Calu3 (cell line): ENCODE results near the gene AMOTL1. TPM values are rescaled to one million over a fixed set of nuclear protein-coding genes. Genes with fewer than 3 reads are reported as not detected.

Experiments
- BruUV-seq: library from RNA; stranded (reverse); fragments of 400-500 nt; replicated peaks from 2 replicates; lab custom pipeline; 2021; lab: Mats Ljungman, UMichigan
- CTCF ChIA-PET: fragments of 300-600 bp; sonication (Branson Sonifier 250); formaldehyde crosslinking; loops from one replicate; lab custom pipeline; 2022; ENCODE audit warnings: antibody characterized with exemption; lab: Charles Lee
- DNase-seq: peaks from one replicate; pipeline ENCODE4 v3.0.0; 2022
- H3K27ac Mint-ChIP-seq: one replicate; pipeline ENCODE4 v1.8.0; 2022; ENCODE audit warnings: mixed read lengths; ENCODE audit not compliant: unreplicated experiment
- H3K27me3 Mint-ChIP-seq: one replicate; pipeline ENCODE4 v1.8.0; 2022; ENCODE audit warnings: mixed read lengths; ENCODE audit not compliant: unreplicated experiment
- H3K36me3 Mint-ChIP-seq: one replicate; pipeline ENCODE4 v1.8.0; 2022; ENCODE audit warnings: mild to moderate bottlenecking, moderate library complexity, mixed read lengths; ENCODE audit not compliant: insufficient read depth, unreplicated experiment
- H3K4me1 Mint-ChIP-seq: one replicate; pipeline ENCODE4 v1.8.0; 2022; ENCODE audit warnings: mild to moderate bottlenecking, low read depth, mixed read lengths; ENCODE audit not compliant: unreplicated experiment
- H3K4me3 Mint-ChIP-seq: one replicate; pipeline ENCODE4 v1.8.0; 2022; ENCODE audit warnings: mild to moderate bottlenecking, low read depth, moderate library complexity, mixed read lengths; ENCODE audit not compliant: unreplicated experiment
- H3K9me3 Mint-ChIP-seq: one replicate; pipeline ENCODE4 v1.8.0; 2022; ENCODE audit warnings: low read depth, mixed read lengths; ENCODE audit not compliant: unreplicated experiment
- CTCF ChIP-seq: fragments of 200-600 bp; IDR thresholded peaks from one replicate; pipeline ENCODE4 v1.8.0; 2022; ENCODE audit warnings: antibody characterized with exemption; ENCODE audit not compliant: unreplicated experiment
- intact Hi-C: fragments of 100-400 bp; cut with micrococcal nuclease; formaldehyde crosslinking; loops from one replicate; pipeline ENCODE4 v1.10.0; 2022; ENCODE audit not compliant: unreplicated experiment
- total RNA-seq: library from RNA; stranded (reverse); gene quantifications from 2 replicates; pipeline ENCODE4 v1.2.3, GENCODE V29; 2022

Gene AMOTL1
- total RNA-seq, 1 experiment from 2014 or later, result 24.2 TPM

GRCh38 chr11:94822080-94822479 is 53.9 kb downstream of the AMOTL1 start:
- CTCF ChIA-PET, result no interaction called here

DNA sequence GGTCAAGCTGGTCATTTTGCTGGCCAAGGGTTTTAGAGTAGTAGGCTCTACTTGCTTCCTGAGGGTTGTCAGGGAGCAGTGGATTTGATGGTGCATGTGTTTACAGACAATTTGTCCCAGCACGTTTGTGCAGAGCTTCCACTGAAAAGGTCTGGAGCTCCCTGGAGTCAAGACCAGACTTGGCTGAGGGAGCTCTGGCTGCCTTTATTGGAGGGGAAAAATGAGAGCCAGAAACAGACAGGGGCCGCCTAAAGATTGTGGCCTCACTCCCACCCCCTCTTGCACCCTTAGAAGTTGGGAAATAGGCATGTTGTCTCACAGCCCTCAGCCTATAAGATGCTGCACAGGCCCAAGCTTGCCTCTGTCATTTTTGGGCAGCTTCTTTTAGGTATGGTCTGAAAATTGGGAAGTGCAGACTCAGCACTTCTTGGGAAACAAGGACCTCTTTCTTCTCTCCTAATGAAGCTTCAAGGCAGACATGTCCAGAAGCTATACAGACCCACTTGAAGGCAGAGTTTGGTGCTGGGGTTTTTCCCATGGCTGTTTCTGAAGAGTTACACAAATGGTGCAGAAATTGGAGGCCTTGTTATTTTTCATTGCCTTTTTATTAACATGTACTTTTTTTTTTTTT is 55.1 kb downstream of the AMOTL1 start:
- TF ChIP-seq CTCF, result no peak
- BruUV-seq, result no TSS peak
- no peaks in the 10 kb centered on the region for H3K4me1 Mint-ChIP-seq
- CTCF ChIA-PET, result interaction anchor here (0.7 to 1.1 kb wide), 2 partner anchors 9 to 200 kb away, joined by 3 to 5 read pairs; no protein-coding TSS in a partner anchor
- no peak overlapping the region for H3K4me3 Mint-ChIP-seq
- no peaks in the 10 kb centered on the region for H3K9me3 Mint-ChIP-seq
- H3K27me3 Mint-ChIP-seq, result no peaks in the 10 kb centered on the region
- intact Hi-C loops, result no loop called here
- H3K36me3 Mint-ChIP-seq, result peaks cover 6% of the 10 kb centered on the region
- no peak for DNase-seq
- H3K27ac Mint-ChIP-seq, result no peak overlapping the region

More at GRCh38 chr11:94822080-94822479, 53.9 kb downstream of the AMOTL1 start:
- Mint-ChIP-seq H3K36me3 (peaks cover 6% of the 10 kb centered on the region), H3K27ac (no peak overlapping the region), H3K9me3 (no peaks in the 10 kb centered on the region), H3K27me3 (no peaks in the 10 kb centered on the region), H3K4me3 (no peak overlapping the region), H3K4me1 (no peaks in the 10 kb centered on the region)
- BruUV-seq, result no TSS peak
- no peak for DNase-seq
- no peak for TF ChIP-seq CTCF
- intact Hi-C loops, result no loop called here

DNA sequence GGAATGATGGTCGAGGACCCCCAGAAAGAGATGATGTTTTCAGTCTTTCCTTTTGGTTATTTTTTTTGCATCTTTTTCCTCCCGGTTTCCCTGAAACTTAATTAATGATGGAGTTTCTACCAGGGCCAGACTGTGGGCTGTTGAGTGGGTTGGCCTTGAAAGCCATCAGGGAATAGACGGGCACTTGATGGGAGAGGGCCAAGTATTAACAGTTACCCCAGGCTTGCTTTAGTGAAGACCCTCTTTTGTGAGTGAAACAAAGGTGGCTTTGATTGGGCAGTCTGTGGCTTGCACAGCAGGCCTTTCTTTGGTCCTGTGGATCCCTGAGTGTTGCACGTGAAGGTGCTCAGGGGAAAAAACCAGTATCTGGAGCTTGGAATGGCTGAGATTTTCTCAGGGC is 56.9 kb downstream of the AMOTL1 start:
- CTCF ChIA-PET, result no interaction called here
- DNase-seq, result no peak
- no peaks in the 10 kb centered on the region for H3K9me3 Mint-ChIP-seq
- H3K27me3 Mint-ChIP-seq, result no peaks in the 10 kb centered on the region
- no peak overlapping the region for H3K4me3 Mint-ChIP-seq
- peaks cover 5% of the 10 kb centered on the region for H3K36me3 Mint-ChIP-seq
- no peaks in the 10 kb centered on the region for H3K4me1 Mint-ChIP-seq
- intact Hi-C loops, result no loop called here
- no peak for TF ChIP-seq CTCF
- BruUV-seq, result no TSS peak
- H3K27ac Mint-ChIP-seq, result no peak overlapping the region

- Mint-ChIP-seq H3K4me1 (no peaks in the 10 kb centered on the region), H3K9me3 (no peaks in the 10 kb centered on the region), H3K4me3 (no peak overlapping the region), H3K36me3 (peaks cover 7% of the 10 kb centered on the region), H3K27ac (no peak overlapping the region), H3K27me3 (no peaks in the 10 kb centered on the region)
- no peak for TF ChIP-seq CTCF
- intact Hi-C loops, result no loop called here
- DNase-seq, result no peak
- CTCF ChIA-PET, result no interaction called here
- no TSS peak for BruUV-seq
These were observed 57.3 kb downstream of the AMOTL1 start for GRCh38 chr11:94825481-94825880.
